HepG2 (cell line): ENCODE measurements around the gene TRABD. TPM values are rescaled to one million over a fixed set of nuclear protein-coding genes. Genes with fewer than 3 reads are reported as not detected.

Experiments
- ATAC-seq: fragments of 200-7000 bp; cut with Tn5 transposase; 3 replicates; pipeline ENCODE4 v1.9.1; 2020; ENCODE audit warnings: mild to moderate bottlenecking, moderate library complexity
- BruUV-seq: library from RNA; stranded (reverse); fragments of 400-500 nt; replicated peaks from 2 replicates; lab custom pipeline; 2021; lab: Mats Ljungman, UMichigan
- CTCF ChIA-PET: fragments of 300-600 bp; formaldehyde crosslinking; extraction: SDS; loops from one replicate; lab custom pipeline; 2021; ENCODE audit warnings: low total read pairs, inconsistent platforms, low intra/inter-chr PET ratio; lab: Yijun Ruan, JAX
- POLR2A ChIA-PET: fragments of 350-600 bp; sonication (Branson Sonifier 250); formaldehyde crosslinking; loops from one replicate; lab custom pipeline; 2020; ENCODE audit warnings: antibody characterized with exemption, inconsistent platforms; lab: Yijun Ruan, JAX
- DNase-seq: peaks from one replicate; pipeline ENCODE4 v3.0.0-alpha.2; 2015; ENCODE audit warnings: low spot score
- FAIRE-seq: peaks from 3 replicates; lab custom pipeline; 2011; peaks lifted over from hg19 to GRCh38; lab: Jason Lieb, UNC
- H2AFZ ChIP-seq: one replicate; pipeline ENCODE4 v1.6.1; 2011; ENCODE audit warnings: low read length, inconsistent platforms
- H3K27ac ChIP-seq: fragments of 300-600 bp; 3 replicates; pipeline ENCODE4 v1.8.0; 2011; ENCODE audit warnings: mixed run types, mild to moderate bottlenecking, mixed read lengths, low read length, inconsistent platforms; ENCODE audit not compliant: insufficient read depth; ENCODE audit errors: extremely low read length
- H3K27me3 ChIP-seq, 2 experiments: fragments of 200-600 bp in 1 of 2; 2 replicates in 1 of 2; 3 replicates in 1 of 2; pipeline versions ENCODE4 v1.6.0 to v1.8.0; 2011; ENCODE audit warnings: low read length in 2 of 2, mild to moderate bottlenecking in 2 of 2, moderate library complexity in 2 of 2, inconsistent platforms in 1 of 2; ENCODE audit not compliant: insufficient read depth in 2 of 2, control insufficient read depth in 1 of 2
- H3K36me3 ChIP-seq, 2 experiments: fragments of 200-600 bp in 1 of 2; replicated peaks in 1 of 2; 2 replicates in 1 of 2; 3 replicates in 1 of 2; pipeline versions ENCODE4 v1.5.1 to v1.8.0; 2011; ENCODE audit warnings: low read length in 2 of 2, inconsistent platforms in 1 of 2; ENCODE audit not compliant: insufficient read depth in 2 of 2, control insufficient read depth in 1 of 2
- H3K4me1 ChIP-seq: 2 replicates; pipeline ENCODE4 v1.5.1; 2012; ENCODE audit warnings: low read length, inconsistent platforms; ENCODE audit not compliant: insufficient read depth
- H3K4me2 ChIP-seq: 2 replicates; pipeline ENCODE4 v1.6.0; 2011; ENCODE audit warnings: low read depth, low read length, inconsistent platforms
- H3K4me3 ChIP-seq, 3 experiments: fragments of 200-600 bp in 1 of 3; sonication (generic), shearing (Covaris generic) in 1 of 3; replicated peaks in 1 of 3; 2 replicates each; pipeline ENCODE4 v1.5.1; 2011 to 2016; ENCODE audit warnings: low read length in 3 of 3, inconsistent platforms in 2 of 3, low read depth in 2 of 3, mild to moderate bottlenecking in 2 of 3, control low read depth in 1 of 3, mixed read lengths in 1 of 3; ENCODE audit not compliant: insufficient read depth in 1 of 3
- H3K79me2 ChIP-seq: one replicate; pipeline ENCODE4 v1.6.1; 2011; ENCODE audit warnings: low read length, inconsistent platforms; ENCODE audit not compliant: insufficient read depth
- H3K9ac ChIP-seq: 2 replicates; pipeline ENCODE4 v1.6.0; 2011; ENCODE audit warnings: mild to moderate bottlenecking, low read depth, low read length, inconsistent platforms; ENCODE audit not compliant: insufficient read depth
- H3K9me3 ChIP-seq: 2 replicates; pipeline ENCODE4 v1.5.1; 2012; ENCODE audit warnings: mild to moderate bottlenecking, low read length
- H4K20me1 ChIP-seq: 2 replicates; pipeline ENCODE4 v1.6.0; 2011; ENCODE audit warnings: inconsistent platforms, mild to moderate bottlenecking, low read length, moderate library complexity; ENCODE audit not compliant: insufficient read depth
- ARNTL ChIP-seq: sonication (generic); formaldehyde crosslinking; IDR thresholded peaks from 2 replicates; pipeline ENCODE4 v1.4.0; 2020; ENCODE audit warnings: mild to moderate bottlenecking, missing genetic modification reagents
- ERF ChIP-seq: IDR thresholded peaks from 2 replicates; pipeline ENCODE4 v1.6.1; 2018; ENCODE audit warnings: missing biosample characterization, missing genetic modification reagents
- FOXA1 ChIP-seq, 2 experiments: fragments of 450-650 bp in 1 of 2; sonication (generic) in 1 of 2; formaldehyde crosslinking in 1 of 2; IDR thresholded peaks; 2 replicates each; pipeline versions ENCODE4 v1.4.0 to v1.6.1; 2016 to 2020; ENCODE audit warnings: missing genetic modification reagents in 1 of 2
- GLI4 ChIP-seq: sonication (generic); formaldehyde crosslinking; IDR thresholded peaks from 2 replicates; pipeline ENCODE4 v1.5.1; 2020; ENCODE audit warnings: missing genetic modification reagents, mild to moderate bottlenecking, moderate library complexity, borderline replicate concordance
- KLF13 ChIP-seq: sonication (generic); formaldehyde crosslinking; IDR thresholded peaks from 2 replicates; pipeline ENCODE4 v1.4.0; 2020; ENCODE audit warnings: mild to moderate bottlenecking, missing genetic modification reagents
- SMC3 ChIP-seq: IDR thresholded peaks from 2 replicates; pipeline ENCODE4 v1.6.1; 2011; ENCODE audit warnings: low read length, improper control_type of control experiment
- ZFP36L2 ChIP-seq: sonication (generic); formaldehyde crosslinking; IDR thresholded peaks from 2 replicates; pipeline ENCODE4 v1.4.0; 2020; ENCODE audit warnings: missing genetic modification reagents
- ZFYVE20 ChIP-seq: sonication (generic); formaldehyde crosslinking; IDR thresholded peaks from 2 replicates; pipeline ENCODE4 v1.8.0; 2023; ENCODE audit warnings: low read depth, mild to moderate bottlenecking, moderate library complexity, missing genetic modification reagents, borderline replicate concordance
- ZNF207 ChIP-seq: fragments of 450-650 bp; IDR thresholded peaks from 2 replicates; pipeline ENCODE4 v1.6.1; 2016; ENCODE audit warnings: antibody characterized with exemption, borderline replicate concordance
- ZNF652 ChIP-seq: IDR thresholded peaks from 2 replicates; pipeline ENCODE4 v1.6.1; 2016; ENCODE audit warnings: low read depth, borderline replicate concordance
- ZNF776 ChIP-seq: sonication (generic); formaldehyde crosslinking; IDR thresholded peaks from 2 replicates; pipeline ENCODE4 v1.4.0; 2020; ENCODE audit warnings: mild to moderate bottlenecking, missing genetic modification reagents
- WGBS: methylation state at CpG from one replicate; pipeline ENCODE4 v1.1.6; 2017; ENCODE audit warnings: low lambda C conversion rate; 5-methylcytosine and 5-hydroxymethylcytosine counted together
- in situ Hi-C: cut with HindIII; loops from 2 replicates; pipeline ENCODE4 v1.10.0; 2017; ENCODE audit warnings: low pct_unique_long_range_greater_than_20kb; ENCODE audit not compliant: extremely low pct_ligation_motif_present
- intact Hi-C: fragments of 100-400 bp; cut with micrococcal nuclease; formaldehyde crosslinking; loops from one replicate; pipeline ENCODE4 v1.10.0; 2022; ENCODE audit not compliant: unreplicated experiment
- polyA plus RNA-seq, 8 experiments: library from polyadenylated mRNA; depleted of rRNA in 3 of 8; stranded (reverse) in 7 of 8; unstranded in 1 of 8; fragments of >200 nt; fragmentation: Illumina TruSeq in 4 of 8; extraction: Trizol in 4 of 8; gene quantifications; 2 replicates each; pipeline versions ENCODE4 v1.2.1 to v1.2.3, GENCODE V29; 2011 to 2016; ENCODE audit warnings: low read depth in 4 of 8, missing spikeins in 1 of 8, mixed read lengths in 1 of 8; ENCODE audit not compliant: insufficient read depth in 1 of 8
- total RNA-seq, 5 experiments: library from RNA; depleted of rRNA; stranded (reverse); fragments of >200 nt; fragmentation: Illumina TruSeq; extraction: Trizol; gene quantifications; 2 replicates each; pipeline ENCODE4 v1.2.3, GENCODE V29; 2016; ENCODE audit warnings: low read depth in 1 of 5
- TF ChIP-seq, protein P1 (sequence below): sonication (generic); formaldehyde crosslinking; IDR thresholded peaks from 2 replicates; pipeline ENCODE4 v1.5.1; 2020; ENCODE audit warnings: mild to moderate bottlenecking, missing genetic modification reagents, borderline replicate concordance

TRABD gene
- total and polyA plus RNA-seq, 2 of the 13 experiments (the other 11 are each of a cell fraction or from before 2014, with no cell fraction given): 21.5 to 28.9 TPM

DNA sequence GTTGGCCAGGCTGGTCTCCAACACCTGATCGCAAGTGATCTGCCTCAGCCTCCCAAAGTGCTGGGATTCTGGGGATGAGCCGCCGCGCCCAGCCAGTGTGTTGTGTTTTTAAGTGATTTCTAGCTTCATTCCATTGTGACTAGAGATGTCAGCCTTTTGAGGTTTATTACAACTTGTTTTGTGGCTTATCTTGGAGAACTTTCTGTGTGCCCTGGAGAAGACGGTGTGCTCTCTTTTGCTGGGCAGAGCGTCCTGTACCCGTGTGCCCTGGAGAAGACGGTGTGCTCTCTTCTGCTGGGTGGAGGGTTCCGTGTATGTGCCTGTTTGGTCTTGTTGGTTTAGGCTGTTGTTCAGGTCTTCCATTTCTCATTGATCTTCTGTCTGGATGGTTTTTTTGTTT lies 27.6 kb downstream of the TRABD start:
- 96% methylated on average over 9 of the region's 9 CpGs for WGBS
- peaks cover 5% of the 10 kb centered on the region for H4K20me1 ChIP-seq
- BruUV-seq: no TSS peak
- ATAC-seq: no peak
- TF ChIP-seq ZNF207 (no peak), FOXA1 (IDR thresholded peaks at IDR 0.05) (no peak), FOXA1 (CRISPR knock-in tag; IDR thresholded peaks at IDR 0.05) (no peak), ZNF776 (no peak), ZFYVE20 (CRISPR knock-in tag) (no peak), SMC3 (no peak), ZFP36L2 (CRISPR knock-in tag) (no peak), ARNTL (no peak), ERF (CRISPR knock-in tag) (no peak), ZNF652 (CRISPR knock-in tag) (no peak), GLI4 (CRISPR knock-in tag) (no peak), KLF13 (no peak)
- TF ChIP-seq, protein P1, sequence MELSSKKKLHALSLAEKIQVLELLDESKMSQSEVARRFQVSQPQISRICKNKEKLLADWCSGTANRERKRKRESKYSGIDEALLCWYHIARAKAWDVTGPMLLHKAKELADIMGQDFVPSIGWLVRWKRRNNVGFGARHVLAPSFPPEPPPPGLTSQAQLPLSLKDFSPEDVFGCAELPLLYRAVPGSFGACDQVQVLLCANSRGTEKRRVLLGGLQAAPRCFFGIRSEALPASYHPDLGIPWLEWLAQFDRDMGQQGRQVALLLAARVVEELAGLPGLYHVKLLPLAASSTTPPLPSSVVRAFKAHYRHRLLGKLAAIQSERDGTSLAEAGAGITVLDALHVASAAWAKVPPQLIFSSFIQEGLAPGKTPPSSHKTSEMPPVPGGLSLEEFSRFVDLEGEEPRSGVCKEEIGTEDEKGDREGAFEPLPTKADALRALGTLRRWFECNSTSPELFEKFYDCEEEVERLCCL: no peak
- CTCF ChIA-PET: no interaction called here
- DNase-seq: no peak
- H3K4me1 ChIP-seq: no peaks in the 10 kb centered on the region
- no peak overlapping the region for H3K4me2 ChIP-seq
- no peak overlapping the region for H3K9ac ChIP-seq
- in situ Hi-C loops: no loop called here
- FAIRE-seq: no peak
- no peak overlapping the region for H3K27ac ChIP-seq
- no peak overlapping the region for H2AFZ ChIP-seq
- POLR2A ChIA-PET: no interaction called here
- peaks cover 25% of the 10 kb centered on the region for H3K79me2 ChIP-seq
- peaks cover 17 to 68% of the 10 kb centered on the region in 2 experiments; a peak in 4 of 5 replicates for H3K36me3 ChIP-seq
- H3K4me3 ChIP-seq: no peak overlapping the region
- no peaks in the 10 kb centered on the region for H3K27me3 ChIP-seq
- no peaks in the 10 kb centered on the region for H3K9me3 ChIP-seq
- intact Hi-C loops: no loop called here
